Omental fat pad (tissue), 4 donors: ENCODE measurements around the gene SRP14. TPM values are rescaled to one million over a fixed set of nuclear protein-coding genes. Genes with fewer than 3 reads are reported as not detected.

ENCODE experiments used
- ATAC-seq: fragments of 150-250 bp; one replicate; pipeline ENCODE4 v1.9.1; 2016; ENCODE audit warnings: mild to moderate bottlenecking, moderate library complexity; ENCODE audit not compliant: low FRiP score
- DNase-seq: peaks from one replicate; pipeline ENCODE4 v3.0.0-alpha.2; 2019; ENCODE audit warnings: low spot score
- CTCF ChIP-seq, 3 donors: fragments of 450-650 bp; IDR thresholded peaks; one replicate each; pipeline ENCODE4 v1.5.1; 2016 to 2017; ENCODE audit warnings: antibody characterized with exemption in 3 of 3, mild to moderate bottlenecking in 3 of 3, moderate library complexity in 2 of 3
- total RNA-seq, 4 donors: library from RNA; depleted of rRNA; stranded (reverse); fragments of >200 nt; gene quantifications; one replicate each; pipeline ENCODE4 v1.1.0, GENCODE V29; 2016

The SRP14 gene
- total RNA-seq, 4 donors from 2014 or later = 276 to 299 (median 286) TPM

DNA sequence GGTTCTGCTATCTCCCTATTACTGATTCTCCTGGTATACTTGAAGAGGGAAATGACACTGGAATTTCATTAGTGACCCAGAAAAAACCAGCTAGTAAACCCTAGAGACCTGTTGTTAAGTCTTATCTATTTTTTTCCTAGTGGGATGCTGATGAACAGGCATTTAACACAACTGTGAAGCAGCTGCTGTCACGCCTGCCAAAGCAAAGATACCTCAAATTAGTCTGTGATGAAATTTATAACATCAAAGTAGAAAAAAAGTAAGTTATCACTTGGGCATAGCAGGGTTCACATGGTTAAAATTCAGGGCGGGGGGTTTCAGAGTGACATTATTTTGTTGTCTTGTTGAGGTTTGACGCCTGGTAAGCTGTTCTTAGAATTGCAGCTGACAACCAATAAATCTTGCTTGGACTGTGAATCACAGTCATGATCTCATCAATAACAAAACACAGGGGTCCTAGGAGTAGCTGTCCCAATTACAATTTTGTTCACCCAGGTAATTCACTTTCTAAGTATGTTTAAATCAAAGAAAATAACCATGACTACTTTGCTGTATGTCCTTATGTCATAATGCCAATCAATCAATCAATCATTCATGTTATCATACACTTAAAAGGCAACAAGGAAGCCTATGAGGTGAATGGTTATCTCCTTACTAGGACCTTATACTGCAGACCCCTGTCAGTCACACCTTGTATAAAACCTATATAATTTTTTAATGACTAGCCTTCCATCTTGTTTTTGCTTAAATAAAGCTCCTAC is 4.6 kb downstream of the SRP14 start:
- DNase-seq (no peak), ATAC-seq (no peak)
- no peak for TF ChIP-seq CTCF (IDR thresholded peaks at IDR 0.05)

DNA sequence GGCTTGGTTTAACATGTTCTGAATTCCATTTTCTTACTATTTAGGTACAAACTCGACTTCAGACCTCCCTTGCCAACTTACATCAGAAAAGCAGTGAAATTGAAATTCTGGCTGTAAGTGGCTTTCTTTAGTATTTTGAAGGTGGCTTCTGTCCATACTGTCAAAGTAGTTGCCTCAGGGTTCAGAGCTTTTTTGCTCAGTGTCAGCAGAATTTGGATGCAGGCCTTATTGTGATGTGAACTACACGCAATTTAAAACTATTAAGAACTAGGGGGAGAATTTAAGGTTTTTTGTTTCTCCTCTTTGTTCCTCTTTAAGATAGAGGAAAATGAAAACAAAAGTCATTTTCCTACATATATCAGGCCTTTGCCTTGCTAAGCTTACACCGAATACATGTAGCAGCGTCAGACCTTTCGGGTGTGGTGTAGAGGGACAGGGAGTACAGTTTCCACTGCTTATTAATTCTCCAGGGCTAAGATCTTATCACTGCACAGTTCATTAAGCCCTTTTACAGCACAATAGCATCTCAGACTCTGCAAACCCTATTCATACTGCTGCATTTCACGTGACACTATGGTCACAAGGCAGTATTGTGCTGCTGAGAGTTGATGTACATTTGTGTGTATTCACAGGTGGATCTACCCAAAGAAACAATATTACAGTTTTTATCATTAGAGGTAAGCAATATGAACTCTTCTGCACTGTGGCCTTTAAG is 6.7 kb downstream of the SRP14 start:
- DNase-seq (no peak), ATAC-seq (no peak)
- no peak for TF ChIP-seq CTCF (IDR thresholded peaks at IDR 0.05)

- DNase-seq (no peak), ATAC-seq (no peak)
- TF ChIP-seq CTCF (IDR thresholded peaks at IDR 0.05) = no peak
Observed at GRCh38 chr15:40031300-40031699, 7.7 kb downstream of the SRP14 start.

GRCh38 chr15:40029979-40030893 is 8.7 kb downstream of the SRP14 start:
- TF ChIP-seq CTCF (IDR thresholded peaks at IDR 0.05) = no peak
- DNase-seq (no peak), ATAC-seq (no peak)

GRCh38 chr15:40028853-40029252 is 10.1 kb downstream of the SRP14 start:
- TF ChIP-seq CTCF (IDR thresholded peaks at IDR 0.05) = no peak
- DNase-seq (no peak), ATAC-seq (no peak)

GRCh38 chr15:40028193-40028592 is 10.8 kb downstream of the SRP14 start:
- DNase-seq (no peak), ATAC-seq (no peak)
- TF ChIP-seq CTCF (IDR thresholded peaks at IDR 0.05) = no peak
